ENCODE data around the gene C10orf67.

- no peak for TF ChIP-seq CTCF (IDR thresholded peaks at IDR 0.05; ENCODE audit: low read depth, low read length, poor library complexity, severe bottlenecking)
- no peak for TF ChIP-seq EZH2phosphoT487 (IDR thresholded peaks at IDR 0.05; ENCODE audit: borderline replicate concordance, low read length)
These were observed 30.8 kb upstream of the C10orf67 start for GRCh38 chr10:23375366-23375765.
